DND-41 (cell line): ENCODE data around the gene BIRC3.

Source experiments
- CTCF ChIP-seq: IDR thresholded peaks from 2 replicates; pipeline ENCODE4 v1.5.1; 2012; ENCODE audit warnings: borderline replicate concordance, low read length, moderate library complexity, mild to moderate bottlenecking; ENCODE audit not compliant: poor library complexity, severe bottlenecking; ENCODE audit errors: extremely low read depth
- EZH2 ChIP-seq: IDR thresholded peaks from 3 replicates; pipeline ENCODE4 v1.6.1; 2012; ENCODE audit warnings: borderline replicate concordance, low read depth, mild to moderate bottlenecking, moderate library complexity, low read length, inconsistent platforms; ENCODE audit not compliant: severe bottlenecking

- TF ChIP-seq CTCF (no peak), EZH2 (no peak)
Measured at GRCh38 chr11:102283116-102283485, 34.2 kb upstream of the BIRC3 start.
